22Rv1 (cell line): ENCODE data around the gene FLOT2.

Experiments
- CTCF ChIP-seq: fragments of 450-650 bp; IDR thresholded peaks from 2 replicates; pipeline ENCODE4 v1.5.1; 2017; ENCODE audit warnings: mild to moderate bottlenecking
- ZFX ChIP-seq: fragments of 450-650 bp; IDR thresholded peaks from 2 replicates; pipeline ENCODE4 v1.6.1; 2017; ENCODE audit warnings: antibody characterized with exemption, borderline replicate concordance

DNA sequence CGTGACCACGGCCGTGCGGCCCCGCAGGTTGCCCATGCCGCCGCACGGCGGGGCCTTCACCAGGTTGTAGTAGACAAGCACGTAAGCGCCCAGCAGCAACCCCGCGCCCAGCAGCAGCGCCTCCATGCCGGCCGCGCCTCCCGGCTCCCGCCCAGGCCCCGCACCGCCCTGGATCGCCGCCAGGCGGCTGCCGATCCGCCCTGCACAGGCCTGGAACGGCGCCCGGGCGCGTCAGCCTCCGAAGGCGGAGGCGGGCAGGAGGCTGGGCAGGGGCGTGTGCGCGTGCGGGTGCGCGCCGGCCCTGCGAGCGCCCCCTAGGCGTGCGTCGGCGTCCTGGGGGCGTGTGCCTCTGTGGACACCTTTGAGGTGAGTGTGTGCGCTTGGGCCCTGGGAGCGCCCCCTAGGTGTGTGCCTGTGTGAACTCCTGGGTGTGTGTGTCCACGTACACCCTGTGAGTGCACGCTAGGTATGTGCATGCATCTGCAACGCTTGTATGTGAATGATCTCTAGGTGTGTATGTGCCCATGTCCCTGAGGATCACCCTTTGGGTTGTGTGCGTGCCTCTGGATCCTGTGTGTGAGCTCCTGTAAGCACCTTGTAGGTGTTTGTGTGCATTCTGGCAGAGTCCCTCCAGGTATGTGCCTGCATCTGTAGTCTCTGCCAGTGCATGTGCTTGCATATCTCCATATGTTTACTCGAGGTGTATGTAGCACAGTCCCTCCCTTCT lies 5.4 kb upstream of the FLOT2 start, which contains the start of gene DHRS13:
- TF ChIP-seq CTCF: peak; percentile 100
- TF ChIP-seq ZFX: no peak
